AG04450 (cell line): ENCODE results near the gene FHL3. TPM values are rescaled to one million over a fixed set of nuclear protein-coding genes. Genes with fewer than 3 reads are reported as not detected.
A peak's percentile ranks its signal among the peaks of the same experiment; 100 is the strongest.

Experiments
- CTCF ChIA-PET: fragments of 300-600, 350-600 bp; formaldehyde crosslinking; extraction: SDS; loops from one replicate; lab custom pipeline; 2022; ENCODE audit warnings: antibody characterized with exemption, inconsistent platforms; lab: Charles Lee
- POLR2A ChIA-PET: fragments of 350-600 bp; formaldehyde crosslinking; extraction: SDS; loops from one replicate; lab custom pipeline; 2021; ENCODE audit warnings: antibody characterized with exemption, inconsistent platforms; lab: Yijun Ruan, JAX
- DNase-seq: peaks from one replicate; pipeline ENCODE4 v3.0.0-alpha.2; 2011; ENCODE audit warnings: low read depth, low spot score
- H3K27ac ChIP-seq: one replicate; pipeline ENCODE4 v1.5.1; 2012; ENCODE audit warnings: low read depth, low read length, control low read depth
- H3K27me3 ChIP-seq: one replicate; pipeline ENCODE4 v1.6.0; 2012; ENCODE audit warnings: low read length; ENCODE audit not compliant: control insufficient read depth, insufficient read depth
- H3K4me3 ChIP-seq: 2 replicates; pipeline ENCODE4 v1.5.1; 2011; ENCODE audit warnings: mild to moderate bottlenecking, low read depth, low read length, control low read depth
- H3K9me3 ChIP-seq: 2 replicates; pipeline ENCODE4 v1.5.1; 2012; ENCODE audit warnings: low read length; ENCODE audit not compliant: control insufficient read depth, insufficient read depth
- CTCF ChIP-seq: IDR thresholded peaks from 2 replicates; pipeline ENCODE4 v1.5.1; 2011; ENCODE audit warnings: low read depth, low read length, control low read depth, inconsistent platforms
- polyA plus RNA-seq: library from polyadenylated mRNA; depleted of rRNA; stranded (reverse); fragments of >200 nt; gene quantifications from 2 replicates; pipeline ENCODE4 v1.2.3, GENCODE V29; 2011

FHL3 gene
- polyA plus RNA-seq, 1 experiment, result 10.0 TPM

- POLR2A ChIA-PET, result interaction anchor here (1.1 to 3.5 kb wide), 5 partner anchors 9 to 20 kb away, joined by 3 to 21 read pairs (median 7); partner anchors contain the start of genes SF3A3 and UTP11
- H3K4me3 ChIP-seq, result peak overlapping the region; percentile 47
- CTCF ChIA-PET, result interaction anchor here (2.3 to 6.2 kb wide), 2 partner anchors 10 to 18 kb away, joined by 14 to 44 read pairs; partner anchors contain the start of gene SF3A3
- TF ChIP-seq CTCF, result no peak
- H3K27ac ChIP-seq, result peak overlapping the region; percentile 99
- H3K9me3 ChIP-seq, result no peaks in the 10 kb centered on the region; the same call in 1 of the 2 replicates
- DNase-seq, result peak; percentile 74
- no peaks in the 10 kb centered on the region for H3K27me3 ChIP-seq
These were observed 4.5 kb downstream of the FHL3 start for GRCh38 chr1:38000529-38001455.

GRCh38 chr1:38000233-38000528 lies 5.1 kb downstream of the FHL3 start:
- Histone ChIP-seq H3K9me3 (no peaks in the 10 kb centered on the region; the same call in 1 of the 2 replicates), H3K27ac (peak overlapping the region; percentile 99), H3K4me3 (peak overlapping the region; percentile 47), H3K27me3 (no peaks in the 10 kb centered on the region)
- no peak for TF ChIP-seq CTCF
- ChIA-PET CTCF (interaction anchor here (6.2 kb wide), 1 partner anchor 9 kb away, joined by 44 read pairs; the partner anchor contains the start of gene SF3A3), POLR2A (interaction anchor here (1.1 to 3.5 kb wide), 5 partner anchors 8 to 20 kb away, joined by 3 to 21 read pairs (median 7); partner anchors contain the start of genes SF3A3 and UTP11)
- DNase-seq, result no peak

- peak overlapping the region; percentile 47 for H3K4me3 ChIP-seq
- peak overlapping the region; percentile 99 for H3K27ac ChIP-seq
- H3K27me3 ChIP-seq, result no peaks in the 10 kb centered on the region
- no peak for DNase-seq
- ChIA-PET CTCF (interaction anchor here (6.2 kb wide), 1 partner anchor 9 kb away, joined by 44 read pairs; the partner anchor contains the start of gene SF3A3), POLR2A (interaction anchor here (1.1 to 3.5 kb wide), 5 partner anchors 8 to 21 kb away, joined by 3 to 21 read pairs (median 7); partner anchors contain the start of genes SF3A3 and UTP11)
- TF ChIP-seq CTCF, result no peak
- no peaks in the 10 kb centered on the region; the same call in 1 of the 2 replicates for H3K9me3 ChIP-seq
These were observed 5.7 kb downstream of the FHL3 start for GRCh38 chr1:37999430-38000232.

- POLR2A ChIA-PET, result interaction anchor here (1.9 to 3.5 kb wide), 2 partner anchors 9 to 14 kb away, joined by 7 to 21 read pairs; partner anchors contain the start of genes SF3A3 and UTP11
- Histone ChIP-seq H3K9me3 (no peaks in the 10 kb centered on the region; the same call in 1 of the 2 replicates), H3K27ac (peak overlapping the region; percentile 99), H3K4me3 (no peak overlapping the region), H3K27me3 (no peaks in the 10 kb centered on the region)
- CTCF ChIA-PET, result interaction anchor here (6.2 kb wide), 1 partner anchor 8 kb away, joined by 44 read pairs; the partner anchor contains the start of gene SF3A3
- DNase-seq, result no peak
- no peak for TF ChIP-seq CTCF
These were observed 6.3 kb downstream of the FHL3 start for GRCh38 chr1:37998913-37999429.
